ENCODE data around the gene KRT34. TPM values are rescaled to one million over a fixed set of nuclear protein-coding genes. Genes with fewer than 3 reads are reported as not detected.

The KRT34 gene
- polyA plus RNA-seq, 1 of the 3 experiments (the other 2 are of a cell fraction) = 0.08 TPM

- Histone ChIP-seq H3K27me3 (ENCODE audit: insufficient read depth) (no peaks in the 10 kb centered on the region), H3K27ac (ENCODE audit: low read depth in 2 of 2, low read length in 1 of 2) (no peak overlapping the region), H3K4me1 (ENCODE audit: control insufficient read depth in 1 of 2, insufficient read depth in 2 of 2, low read depth in 1 of 2, low read length in 1 of 2) (peaks cover 0 to 4% of the 10 kb centered on the region in 2 experiments; a peak in 1 of 4 replicates), H3K9me3 (no peaks in the 10 kb centered on the region), H3K36me3 (replicated peaks in 1 of 2; ENCODE audit: control insufficient read depth in 1 of 2, insufficient read depth in 2 of 2, low read length in 1 of 2) (no peaks in the 10 kb centered on the region), H3K4me2 (no peak overlapping the region), H2AFZ (ENCODE audit: low read depth) (no peak overlapping the region), H4K20me1 (ENCODE audit: insufficient read depth) (no peaks in the 10 kb centered on the region), H3K9me2 (no peaks in the 10 kb centered on the region), H3K4me3 (ENCODE audit: low read depth in 2 of 2, low read length in 1 of 2) (no peak overlapping the region), H3K79me2 (ENCODE audit: insufficient read depth) (no peaks in the 10 kb centered on the region), H3K9ac (no peak overlapping the region), H3F3A (replicated peaks; ENCODE audit: insufficient read depth) (no peaks in the 10 kb centered on the region)
- no peak for DNase-seq
- POLR2A ChIA-PET = interaction anchor here (0.6 kb wide), 1 partner anchor 91 kb away, joined by 3 read pairs; no protein-coding TSS in a partner anchor
- CTCF ChIA-PET = interaction anchor here (1.0 kb wide), 1 partner anchor 445 kb away, joined by 3 read pairs; no protein-coding TSS in a partner anchor
- no peak for TF ChIP-seq FOSL2 (IDR thresholded peaks at IDR 0.05; ENCODE audit: borderline replicate concordance, low read depth)
- TF ChIP-seq FOXJ3 (CRISPR knock-in tag; IDR thresholded peaks at IDR 0.05) = no peak
- TF ChIP-seq, protein P1, sequence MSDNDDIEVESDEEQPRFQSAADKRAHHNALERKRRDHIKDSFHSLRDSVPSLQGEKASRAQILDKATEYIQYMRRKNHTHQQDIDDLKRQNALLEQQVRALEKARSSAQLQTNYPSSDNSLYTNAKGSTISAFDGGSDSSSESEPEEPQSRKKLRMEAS (IDR thresholded peaks at IDR 0.05; ENCODE audit: low read depth) = no peak
- no peak for TF ChIP-seq RFX5 (IDR thresholded peaks at IDR 0.05; ENCODE audit: low read length)
- TF ChIP-seq CHD2 (IDR thresholded peaks at IDR 0.05; ENCODE audit: low read length, partially characterized antibody) = no peak
- no peak for TF ChIP-seq NFIC (IDR thresholded peaks at IDR 0.05; ENCODE audit: borderline replicate concordance)
- no peak for TF ChIP-seq YY1 (IDR thresholded peaks at IDR 0.05; ENCODE audit: low read depth)
- no peak for TF ChIP-seq ELF1 (IDR thresholded peaks at IDR 0.05)
- WGBS (ENCODE audit: low lambda C conversion rate) = 74% methylated on average over 8 of the region's 10 CpGs
Observed at GRCh38 chr17:41393826-41394225, 11.7 kb upstream of the KRT34 start.

GRCh38 chr17:41393294-41393693 is 11.2 kb upstream of the KRT34 start:
- ChIA-PET POLR2A (interaction anchor here (0.6 kb wide), 1 partner anchor 92 kb away, joined by 3 read pairs; no protein-coding TSS in a partner anchor), CTCF (interaction anchor here (0.8 to 1.0 kb wide), 2 partner anchors 155 to 445 kb away, joined by 3 read pairs; no protein-coding TSS in a partner anchor)
- Histone ChIP-seq H3K4me1 (ENCODE audit: control insufficient read depth in 1 of 2, insufficient read depth in 2 of 2, low read depth in 1 of 2, low read length in 1 of 2) (peaks cover 0 to 4% of the 10 kb centered on the region in 2 experiments; a peak in 1 of 4 replicates), H3K9me3 (no peaks in the 10 kb centered on the region), H3K79me2 (ENCODE audit: insufficient read depth) (no peaks in the 10 kb centered on the region), H2AFZ (ENCODE audit: low read depth) (no peak overlapping the region), H3K9me2 (no peaks in the 10 kb centered on the region), H4K20me1 (ENCODE audit: insufficient read depth) (no peaks in the 10 kb centered on the region), H3F3A (replicated peaks; ENCODE audit: insufficient read depth) (no peaks in the 10 kb centered on the region), H3K4me2 (no peak overlapping the region), H3K27ac (ENCODE audit: low read depth in 2 of 2, low read length in 1 of 2) (no peak overlapping the region), H3K4me3 (ENCODE audit: low read depth in 2 of 2, low read length in 1 of 2) (no peak overlapping the region), H3K27me3 (ENCODE audit: insufficient read depth) (no peaks in the 10 kb centered on the region), H3K36me3 (replicated peaks in 1 of 2; ENCODE audit: control insufficient read depth in 1 of 2, insufficient read depth in 2 of 2, low read length in 1 of 2) (no peaks in the 10 kb centered on the region), H3K9ac (no peak overlapping the region)
- TF ChIP-seq IRF3 (IDR thresholded peaks at IDR 0.05; ENCODE audit: low read depth, low read length) (no peak), RCOR1 (IDR thresholded peaks at IDR 0.05; ENCODE audit: low read length) (no peak), POLR2AphosphoS5 (IDR thresholded peaks at IDR 0.05; ENCODE audit: low read depth, low read length) (no peak), SIN3A (IDR thresholded peaks at IDR 0.05; ENCODE audit: borderline replicate concordance, low read depth, low read length) (no peak), TAF1 (IDR thresholded peaks at IDR 0.05; ENCODE audit: borderline replicate concordance, low read depth, low read length) (no peak), NFIC (IDR thresholded peaks at IDR 0.05; ENCODE audit: borderline replicate concordance) (no peak), USF1 (IDR thresholded peaks at IDR 0.05; ENCODE audit: borderline replicate concordance, low read depth) (no peak), NRF1 (IDR thresholded peaks at IDR 0.05; ENCODE audit: low read depth, low read length) (no peak), MEF2A (IDR thresholded peaks at IDR 0.05; ENCODE audit: borderline replicate concordance, low read depth) (no peak), RXRA (IDR thresholded peaks at IDR 0.05; ENCODE audit: borderline replicate concordance, low read depth) (no peak), MXI1 (IDR thresholded peaks at IDR 0.05; ENCODE audit: low read depth, low read length) (no peak)
- TF ChIP-seq, protein P2, sequence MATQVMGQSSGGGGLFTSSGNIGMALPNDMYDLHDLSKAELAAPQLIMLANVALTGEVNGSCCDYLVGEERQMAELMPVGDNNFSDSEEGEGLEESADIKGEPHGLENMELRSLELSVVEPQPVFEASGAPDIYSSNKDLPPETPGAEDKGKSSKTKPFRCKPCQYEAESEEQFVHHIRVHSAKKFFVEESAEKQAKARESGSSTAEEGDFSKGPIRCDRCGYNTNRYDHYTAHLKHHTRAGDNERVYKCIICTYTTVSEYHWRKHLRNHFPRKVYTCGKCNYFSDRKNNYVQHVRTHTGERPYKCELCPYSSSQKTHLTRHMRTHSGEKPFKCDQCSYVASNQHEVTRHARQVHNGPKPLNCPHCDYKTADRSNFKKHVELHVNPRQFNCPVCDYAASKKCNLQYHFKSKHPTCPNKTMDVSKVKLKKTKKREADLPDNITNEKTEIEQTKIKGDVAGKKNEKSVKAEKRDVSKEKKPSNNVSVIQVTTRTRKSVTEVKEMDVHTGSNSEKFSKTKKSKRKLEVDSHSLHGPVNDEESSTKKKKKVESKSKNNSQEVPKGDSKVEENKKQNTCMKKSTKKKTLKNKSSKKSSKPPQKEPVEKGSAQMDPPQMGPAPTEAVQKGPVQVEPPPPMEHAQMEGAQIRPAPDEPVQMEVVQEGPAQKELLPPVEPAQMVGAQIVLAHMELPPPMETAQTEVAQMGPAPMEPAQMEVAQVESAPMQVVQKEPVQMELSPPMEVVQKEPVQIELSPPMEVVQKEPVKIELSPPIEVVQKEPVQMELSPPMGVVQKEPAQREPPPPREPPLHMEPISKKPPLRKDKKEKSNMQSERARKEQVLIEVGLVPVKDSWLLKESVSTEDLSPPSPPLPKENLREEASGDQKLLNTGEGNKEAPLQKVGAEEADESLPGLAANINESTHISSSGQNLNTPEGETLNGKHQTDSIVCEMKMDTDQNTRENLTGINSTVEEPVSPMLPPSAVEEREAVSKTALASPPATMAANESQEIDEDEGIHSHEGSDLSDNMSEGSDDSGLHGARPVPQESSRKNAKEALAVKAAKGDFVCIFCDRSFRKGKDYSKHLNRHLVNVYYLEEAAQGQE (IDR thresholded peaks at IDR 0.05; ENCODE audit: low read depth, low read length) = no peak
- TF ChIP-seq, protein P1 (IDR thresholded peaks at IDR 0.05; ENCODE audit: low read depth) = no peak
- DNase-seq = no peak
- 47% methylated on average over 5 of the region's 5 CpGs for WGBS (ENCODE audit: low lambda C conversion rate)
